ENCODE results near the gene EFCAB12. TPM values are rescaled to one million over a fixed set of nuclear protein-coding genes. Genes with fewer than 3 reads are reported as not detected.

The EFCAB12 gene
- total RNA-seq, 1 experiment from 2014 or later: 0.54 TPM

DNA sequence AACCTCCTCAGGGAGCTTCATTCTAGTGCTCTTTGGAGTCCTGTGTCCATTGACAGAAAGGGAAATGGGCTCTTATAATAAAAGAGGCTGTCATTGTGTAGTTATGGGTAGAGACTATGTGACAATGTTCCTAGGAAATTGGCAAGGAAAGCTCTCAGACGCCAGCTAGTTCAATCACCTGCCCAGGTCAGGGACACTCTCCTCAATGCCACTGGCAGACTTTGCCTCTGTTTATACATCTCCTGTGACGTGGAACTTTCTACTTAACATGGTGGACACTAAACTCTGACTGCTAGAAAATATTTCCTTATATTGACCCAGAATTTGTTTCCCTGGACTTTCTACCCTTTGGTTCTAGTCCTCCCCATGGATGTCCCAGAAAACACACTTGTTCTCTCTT is 2.8 kb downstream of the EFCAB12 start:
- DNase-seq (ENCODE audit: low read depth, low spot score) (no peak), ATAC-seq (no peak)
- Histone ChIP-seq H3K27ac (ENCODE audit: low read length) (no peak overlapping the region), H3K9me3 (ENCODE audit: control insufficient read depth, insufficient read depth, low read depth, low read length) (no peaks in the 10 kb centered on the region), H3K27me3 (ENCODE audit: control insufficient read depth, insufficient read depth, low read length) (no peaks in the 10 kb centered on the region), H3K36me3 (ENCODE audit: control insufficient read depth, insufficient read depth, low read length) (no peaks in the 10 kb centered on the region), H3K4me1 (ENCODE audit: control insufficient read depth, insufficient read depth, low read length) (peaks cover 11% of the 10 kb centered on the region), H3K4me3 (ENCODE audit: low read depth in 2 of 2, low read length in 2 of 2) (no peak overlapping the region)
- CTCF ChIA-PET: no interaction called here
- in situ Hi-C loops (cut with HindIII; ENCODE audit: low pct_unique_long_range_greater_than_20kb, low sequenced_read_pairs) (no loop called here), intact Hi-C loops (cut with micrococcal nuclease; ENCODE audit: unreplicated experiment) (no loop called here)
- POLR2A ChIA-PET: interaction anchor here (0.7 kb wide), 1 partner anchor 26 kb away, joined by 15 read pairs; no protein-coding TSS in a partner anchor
- TF ChIP-seq SIN3A (IDR thresholded peaks at IDR 0.05; ENCODE audit: borderline replicate concordance, insufficient read depth, low read depth, low read length) (no peak), POLR2AphosphoS5 (IDR thresholded peaks at IDR 0.05; ENCODE audit: low read depth, low read length) (no peak), TCF7L2 (IDR thresholded peaks at IDR 0.05; ENCODE audit: low read depth, low read length) (no peak)
- TF ChIP-seq, protein P1, sequence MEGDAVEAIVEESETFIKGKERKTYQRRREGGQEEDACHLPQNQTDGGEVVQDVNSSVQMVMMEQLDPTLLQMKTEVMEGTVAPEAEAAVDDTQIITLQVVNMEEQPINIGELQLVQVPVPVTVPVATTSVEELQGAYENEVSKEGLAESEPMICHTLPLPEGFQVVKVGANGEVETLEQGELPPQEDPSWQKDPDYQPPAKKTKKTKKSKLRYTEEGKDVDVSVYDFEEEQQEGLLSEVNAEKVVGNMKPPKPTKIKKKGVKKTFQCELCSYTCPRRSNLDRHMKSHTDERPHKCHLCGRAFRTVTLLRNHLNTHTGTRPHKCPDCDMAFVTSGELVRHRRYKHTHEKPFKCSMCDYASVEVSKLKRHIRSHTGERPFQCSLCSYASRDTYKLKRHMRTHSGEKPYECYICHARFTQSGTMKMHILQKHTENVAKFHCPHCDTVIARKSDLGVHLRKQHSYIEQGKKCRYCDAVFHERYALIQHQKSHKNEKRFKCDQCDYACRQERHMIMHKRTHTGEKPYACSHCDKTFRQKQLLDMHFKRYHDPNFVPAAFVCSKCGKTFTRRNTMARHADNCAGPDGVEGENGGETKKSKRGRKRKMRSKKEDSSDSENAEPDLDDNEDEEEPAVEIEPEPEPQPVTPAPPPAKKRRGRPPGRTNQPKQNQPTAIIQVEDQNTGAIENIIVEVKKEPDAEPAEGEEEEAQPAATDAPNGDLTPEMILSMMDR (IDR thresholded peaks at IDR 0.05): no peak
- TF ChIP-seq, protein P2, sequence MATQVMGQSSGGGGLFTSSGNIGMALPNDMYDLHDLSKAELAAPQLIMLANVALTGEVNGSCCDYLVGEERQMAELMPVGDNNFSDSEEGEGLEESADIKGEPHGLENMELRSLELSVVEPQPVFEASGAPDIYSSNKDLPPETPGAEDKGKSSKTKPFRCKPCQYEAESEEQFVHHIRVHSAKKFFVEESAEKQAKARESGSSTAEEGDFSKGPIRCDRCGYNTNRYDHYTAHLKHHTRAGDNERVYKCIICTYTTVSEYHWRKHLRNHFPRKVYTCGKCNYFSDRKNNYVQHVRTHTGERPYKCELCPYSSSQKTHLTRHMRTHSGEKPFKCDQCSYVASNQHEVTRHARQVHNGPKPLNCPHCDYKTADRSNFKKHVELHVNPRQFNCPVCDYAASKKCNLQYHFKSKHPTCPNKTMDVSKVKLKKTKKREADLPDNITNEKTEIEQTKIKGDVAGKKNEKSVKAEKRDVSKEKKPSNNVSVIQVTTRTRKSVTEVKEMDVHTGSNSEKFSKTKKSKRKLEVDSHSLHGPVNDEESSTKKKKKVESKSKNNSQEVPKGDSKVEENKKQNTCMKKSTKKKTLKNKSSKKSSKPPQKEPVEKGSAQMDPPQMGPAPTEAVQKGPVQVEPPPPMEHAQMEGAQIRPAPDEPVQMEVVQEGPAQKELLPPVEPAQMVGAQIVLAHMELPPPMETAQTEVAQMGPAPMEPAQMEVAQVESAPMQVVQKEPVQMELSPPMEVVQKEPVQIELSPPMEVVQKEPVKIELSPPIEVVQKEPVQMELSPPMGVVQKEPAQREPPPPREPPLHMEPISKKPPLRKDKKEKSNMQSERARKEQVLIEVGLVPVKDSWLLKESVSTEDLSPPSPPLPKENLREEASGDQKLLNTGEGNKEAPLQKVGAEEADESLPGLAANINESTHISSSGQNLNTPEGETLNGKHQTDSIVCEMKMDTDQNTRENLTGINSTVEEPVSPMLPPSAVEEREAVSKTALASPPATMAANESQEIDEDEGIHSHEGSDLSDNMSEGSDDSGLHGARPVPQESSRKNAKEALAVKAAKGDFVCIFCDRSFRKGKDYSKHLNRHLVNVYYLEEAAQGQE (IDR thresholded peaks at IDR 0.05; ENCODE audit: insufficient read depth in 1 of 2, low read depth in 2 of 2, low read length in 1 of 2): no peak
- BruUV-seq (replicated peaks): no TSS peak

DNA sequence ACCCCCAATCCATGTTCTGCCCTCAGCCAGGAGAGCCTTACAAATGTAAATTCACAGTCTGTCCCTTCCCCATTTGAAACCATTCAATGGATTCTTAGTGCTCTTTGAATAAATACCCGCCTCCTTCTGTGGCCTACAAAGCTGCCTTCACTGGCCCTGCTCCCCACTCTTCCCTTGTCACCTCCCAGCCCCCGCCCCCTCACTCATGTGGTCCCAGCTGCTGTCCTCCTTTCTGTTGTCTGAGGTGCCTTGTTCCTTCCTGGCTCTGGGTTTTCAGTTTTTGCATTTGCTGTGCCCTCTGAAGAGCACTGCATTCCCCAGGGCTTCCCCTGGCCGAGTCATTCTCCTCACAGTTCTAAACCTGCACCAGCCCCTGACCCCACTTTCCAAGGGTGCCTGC is 3.2 kb downstream of the EFCAB12 start:
- Histone ChIP-seq H3K27ac (ENCODE audit: low read length) (no peak overlapping the region), H3K4me3 (ENCODE audit: low read depth in 2 of 2, low read length in 2 of 2) (no peak overlapping the region), H3K4me1 (ENCODE audit: control insufficient read depth, insufficient read depth, low read length) (peaks cover 11% of the 10 kb centered on the region), H3K9me3 (ENCODE audit: control insufficient read depth, insufficient read depth, low read depth, low read length) (no peaks in the 10 kb centered on the region), H3K27me3 (ENCODE audit: control insufficient read depth, insufficient read depth, low read length) (no peaks in the 10 kb centered on the region), H3K36me3 (ENCODE audit: control insufficient read depth, insufficient read depth, low read length) (no peaks in the 10 kb centered on the region)
- BruUV-seq (replicated peaks): no TSS peak
- ATAC-seq (no peak), DNase-seq (ENCODE audit: low read depth, low spot score) (no peak)
- in situ Hi-C loops (cut with HindIII; ENCODE audit: low pct_unique_long_range_greater_than_20kb, low sequenced_read_pairs) (no loop called here), intact Hi-C loops (cut with micrococcal nuclease; ENCODE audit: unreplicated experiment) (no loop called here)
- TF ChIP-seq POLR2AphosphoS5 (IDR thresholded peaks at IDR 0.05; ENCODE audit: low read depth, low read length) (no peak), SIN3A (IDR thresholded peaks at IDR 0.05; ENCODE audit: borderline replicate concordance, insufficient read depth, low read depth, low read length) (no peak), TCF7L2 (IDR thresholded peaks at IDR 0.05; ENCODE audit: low read depth, low read length) (no peak)
- TF ChIP-seq, protein P2 (IDR thresholded peaks at IDR 0.05; ENCODE audit: insufficient read depth in 1 of 2, low read depth in 2 of 2, low read length in 1 of 2): no peak
- TF ChIP-seq, protein P1 (IDR thresholded peaks at IDR 0.05): no peak
- ChIA-PET POLR2A (no interaction called here), CTCF (no interaction called here)

Measured in Panc1 (cell line).